Transverse colon (tissue), 4 donors: Measurements from ENCODE around the gene FSTL3. TPM values are rescaled to one million over a fixed set of nuclear protein-coding genes. Genes with fewer than 3 reads are reported as not detected.

ENCODE experiments used
- DNase-seq: peaks from one replicate; pipeline ENCODE4 v3.0.0-alpha.2; 2019
- H3K27ac ChIP-seq, 4 donors: fragments of 200-600 bp; sonication (generic); 2 replicates each; pipeline ENCODE4 v1.5.1; 2016 to 2018; ENCODE audit warnings: inconsistent platforms in 4 of 4
- H3K27me3 ChIP-seq: fragments of 200-600 bp; sonication (generic); 2 replicates; pipeline ENCODE4 v1.5.1; 2017; ENCODE audit warnings: inconsistent platforms
- H3K36me3 ChIP-seq, 4 donors: fragments of 200-600 bp; sonication (generic); 2 replicates each; pipeline ENCODE4 v1.5.1; 2017 to 2019; ENCODE audit warnings: inconsistent platforms in 4 of 4
- H3K4me1 ChIP-seq, 4 donors: fragments of 200-600 bp; sonication (generic); 2 replicates each; pipeline ENCODE4 v1.5.1; 2017 to 2020; ENCODE audit warnings: inconsistent platforms in 4 of 4
- H3K4me3 ChIP-seq, 4 donors: fragments of 200-600 bp; sonication (generic); 1 replicate in 1 of 4; 2 replicates in 3 of 4; pipeline versions ENCODE4 v1.5.1 to v1.6.1; 2017 to 2019; ENCODE audit warnings: inconsistent platforms in 4 of 4
- H3K9me3 ChIP-seq, 2 donors: fragments of 200-600 bp; sonication (generic); 2 replicates each; pipeline ENCODE4 v1.5.1; 2017 to 2019; ENCODE audit warnings: inconsistent platforms in 2 of 2
- CTCF ChIP-seq, 5 experiments: fragments of 200-600 bp in 3 of 5; fragments of 450-650 bp in 2 of 5; sonication (generic) in 3 of 5; IDR thresholded peaks; 1 replicate in 2 of 5; 2 replicates in 3 of 5; pipeline ENCODE4 v1.5.1; 2016 to 2017; ENCODE audit warnings: antibody characterized with exemption in 5 of 5, inconsistent platforms in 3 of 5, mild to moderate bottlenecking in 2 of 5, moderate library complexity in 1 of 5
- EP300 ChIP-seq: sonication (generic); formaldehyde crosslinking; IDR thresholded peaks from one replicate; pipeline ENCODE4 v1.6.1; 2017; ENCODE audit warnings: antibody characterized with exemption, low read depth
- POLR2A ChIP-seq: fragments of 450-650 bp; IDR thresholded peaks from one replicate; pipeline ENCODE4 v1.6.1; 2016; ENCODE audit warnings: antibody characterized with exemption, mild to moderate bottlenecking, moderate library complexity
- POLR2AphosphoS5 ChIP-seq, 3 donors: sonication (generic); formaldehyde crosslinking; IDR thresholded peaks; one replicate each; pipeline ENCODE4 v1.6.1; 2016; ENCODE audit warnings: antibody characterized with exemption in 3 of 3
- WGBS, 2 donors: methylation state at CpG; one replicate each; pipeline ENCODE4 v1.1.5; 2018; ENCODE audit warnings: low coverage in 1 of 2; 5-methylcytosine and 5-hydroxymethylcytosine counted together
- in situ Hi-C, 4 donors: fragments of 200-750 bp; cut with MboI; loops; one replicate each; pipeline versions ENCODE4 v1.15.0 to v1.15.1; 2017; ENCODE audit warnings: low sequenced_read_pairs in 3 of 4, low pct_ligation_motif_present in 1 of 4, low pct_unique_long_range_greater_than_20kb in 1 of 4
- intact Hi-C: fragments of 100-400 bp; cut with DNase I; formaldehyde crosslinking; loops from one replicate; pipeline ENCODE4 v1.15.1; 2023; ENCODE audit warnings: low total_unique reads
- total RNA-seq, 4 donors: library from RNA; depleted of rRNA; stranded (reverse); fragments of >200 nt; gene quantifications; one replicate each; pipeline ENCODE4 v1.1.0, GENCODE V29; 2016

The FSTL3 gene
- total RNA-seq, 4 donors from 2014 or later: 14.1 to 37.9 (median 31.2) TPM

- no peaks in the 10 kb centered on the region for H3K9me3 ChIP-seq
- in situ Hi-C loops: no loop called here
- H3K4me1 ChIP-seq: peaks cover 30 to 35% (median 32%) of the 10 kb centered on the region in 4 donors
- TF ChIP-seq POLR2A: no peak
- no peak for TF ChIP-seq CTCF (IDR thresholded peaks at IDR 0.05)
- TF ChIP-seq POLR2AphosphoS5 (IDR thresholded peaks at IDR 0.05): no peak
- no peak for TF ChIP-seq EP300
- WGBS, 2 donors: 80 to 86% methylated on average over 2 to 16 of the region's 17 CpGs
- peaks cover 0 to 12% (median 3%) of the 10 kb centered on the region in 4 donors for H3K36me3 ChIP-seq
- H3K27ac ChIP-seq: no peak overlapping the region
- H3K27me3 ChIP-seq: no peaks in the 10 kb centered on the region
- no peak for DNase-seq
- H3K4me3 ChIP-seq: no peak overlapping the region
- intact Hi-C loops: no loop called here
Observed at GRCh38 chr19:655691-656090, 20.5 kb upstream of the FSTL3 start.

DNA sequence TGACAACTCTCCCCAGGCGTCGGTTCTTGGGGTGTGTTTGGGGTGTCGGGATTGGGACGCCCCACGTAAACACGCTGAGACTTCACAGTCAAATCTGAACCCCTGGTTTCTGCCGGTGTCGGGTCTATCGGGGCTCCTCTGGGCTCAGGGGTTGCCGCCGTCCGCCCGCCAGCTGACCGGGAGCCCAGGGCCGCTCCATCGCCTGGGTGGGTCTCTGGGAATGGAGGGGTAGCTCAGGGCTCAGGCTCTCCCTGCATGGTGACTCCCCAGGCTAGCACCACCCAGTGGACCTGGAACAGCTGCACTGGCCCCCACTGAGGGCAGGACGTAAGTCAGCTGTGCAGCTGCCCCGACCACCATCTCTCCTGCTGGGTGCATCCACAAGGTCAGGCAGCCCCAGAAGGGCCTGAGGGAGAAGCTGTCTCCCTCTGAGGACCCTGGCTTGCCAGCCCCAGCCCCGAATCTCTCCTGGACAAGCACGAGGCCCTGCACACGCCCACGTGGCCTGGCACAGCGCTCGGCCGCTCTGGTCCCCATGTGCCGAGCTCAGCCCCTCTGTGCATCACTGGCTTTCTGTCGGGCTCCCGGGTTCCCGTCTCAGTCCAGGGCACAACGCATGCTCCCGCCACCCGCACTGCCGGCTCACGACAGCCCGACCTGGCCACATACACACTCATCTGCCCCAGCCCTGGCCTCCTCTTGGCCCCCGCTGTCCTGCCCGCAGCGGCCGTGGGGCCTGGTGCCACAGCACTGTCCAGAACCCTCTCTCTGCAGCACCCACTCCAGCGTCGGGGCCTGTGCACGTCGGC is 19.2 kb upstream of the FSTL3 start:
- intact Hi-C loops: no loop called here
- TF ChIP-seq CTCF (IDR thresholded peaks at IDR 0.05): no peak
- TF ChIP-seq POLR2AphosphoS5 (IDR thresholded peaks at IDR 0.05): no peak
- no peak for TF ChIP-seq POLR2A
- TF ChIP-seq EP300: no peak
- Histone ChIP-seq H3K27ac (no peak overlapping the region), H3K9me3 (no peaks in the 10 kb centered on the region), H3K36me3 (peaks cover 0 to 3% (median 0%) of the 10 kb centered on the region in 4 donors), H3K4me3 (no peak overlapping the region), H3K27me3 (no peaks in the 10 kb centered on the region), H3K4me1 (peaks cover 42 to 47% (median 43%) of the 10 kb centered on the region in 4 donors)
- in situ Hi-C loops: no loop called here
- no peak for DNase-seq
- WGBS, 2 donors: 79% methylated on average over 36 of the region's 43 CpGs; no CpG with 5 or more reads in 1 of the 2 donors

DNA sequence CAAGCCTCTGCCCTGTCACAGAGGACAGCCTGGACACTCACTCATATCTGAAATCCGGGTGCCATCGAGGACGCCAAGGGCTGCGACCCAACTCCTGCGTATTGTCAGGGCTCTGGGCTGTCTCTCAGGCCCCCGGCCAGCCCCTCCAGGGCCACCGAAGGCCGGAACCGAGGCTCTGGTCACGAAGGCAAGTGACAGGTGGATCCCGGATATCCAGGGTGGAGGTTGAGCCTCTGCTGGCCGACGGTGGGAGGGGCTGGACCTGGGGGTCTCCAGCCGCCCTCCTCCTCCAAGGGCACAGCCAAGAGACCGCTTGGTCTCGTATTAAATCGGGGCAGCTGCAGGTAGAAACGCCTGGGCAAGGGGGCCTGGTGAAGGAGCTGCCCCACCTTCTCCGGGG is 18.6 kb upstream of the FSTL3 start:
- Histone ChIP-seq H3K4me1 (peaks cover 42 to 50% (median 44%) of the 10 kb centered on the region in 4 donors), H3K4me3 (no peak overlapping the region), H3K27ac (no peak overlapping the region), H3K36me3 (no peaks in the 10 kb centered on the region), H3K27me3 (no peaks in the 10 kb centered on the region), H3K9me3 (no peaks in the 10 kb centered on the region)
- intact Hi-C loops (no loop called here), in situ Hi-C loops (no loop called here)
- no peak for TF ChIP-seq POLR2AphosphoS5 (IDR thresholded peaks at IDR 0.05)
- no peak for TF ChIP-seq CTCF (IDR thresholded peaks at IDR 0.05)
- TF ChIP-seq POLR2A: no peak
- DNase-seq: no peak
- WGBS, 2 donors: 77% methylated on average over 19 of the region's 19 CpGs; no CpG with 5 or more reads in 1 of the 2 donors

DNA sequence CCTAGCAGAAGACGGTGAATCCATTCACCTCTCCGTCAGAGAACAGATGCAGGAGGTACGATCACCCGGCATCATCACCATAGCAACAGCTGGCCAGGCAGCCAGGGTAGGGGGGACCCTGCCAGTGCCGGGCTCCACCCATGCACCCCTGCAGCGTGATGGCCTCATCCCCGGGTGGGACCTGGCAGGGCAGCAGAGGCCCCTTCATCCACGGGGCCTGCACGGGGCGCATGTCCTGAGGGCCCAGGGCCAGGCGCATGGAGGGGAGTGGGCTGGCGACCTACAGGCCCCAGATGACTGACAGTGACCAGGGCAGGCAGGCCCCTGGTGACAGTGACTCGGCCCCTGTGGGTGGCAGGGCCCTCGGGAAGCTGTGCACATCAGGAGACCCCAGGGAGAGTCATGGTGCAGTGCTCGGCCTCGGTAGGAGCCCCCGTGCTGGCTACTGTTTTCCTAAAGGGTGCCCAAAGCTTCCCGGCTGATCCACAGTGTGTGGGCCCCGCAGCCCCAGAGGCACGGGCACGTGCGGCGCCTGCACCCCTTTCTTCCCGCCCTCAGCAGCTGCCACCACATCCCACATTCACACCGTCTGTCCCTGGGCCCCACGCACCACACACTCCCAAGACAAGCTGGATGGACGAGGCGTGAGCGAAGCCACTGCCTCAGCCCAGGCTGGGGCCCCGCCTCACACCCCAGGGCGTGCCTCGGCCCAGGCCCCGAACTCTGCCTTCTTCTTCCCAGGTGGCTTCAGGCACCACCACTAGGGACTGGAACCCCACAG is 17.9 kb upstream of the FSTL3 start:
- in situ Hi-C loops: no loop called here
- intact Hi-C loops: no loop called here
- no peak overlapping the region for H3K4me3 ChIP-seq
- H3K9me3 ChIP-seq: no peaks in the 10 kb centered on the region
- no peaks in the 10 kb centered on the region for H3K27me3 ChIP-seq
- peak overlapping the region in 2 of 4 donors; percentile 17 to 95 for H3K27ac ChIP-seq
- H3K4me1 ChIP-seq: peaks cover 42 to 50% (median 44%) of the 10 kb centered on the region in 4 donors
- TF ChIP-seq POLR2A: no peak
- no peak for TF ChIP-seq POLR2AphosphoS5 (IDR thresholded peaks at IDR 0.05)
- no peak for TF ChIP-seq CTCF (IDR thresholded peaks at IDR 0.05)
- no peak for TF ChIP-seq EP300
- WGBS, 2 donors: 82% methylated on average over 26 of the region's 33 CpGs; no CpG with 5 or more reads in 1 of the 2 donors
- no peak for DNase-seq
- H3K36me3 ChIP-seq: no peaks in the 10 kb centered on the region
